BJ (cell line): Measurements from ENCODE around the gene ARPP21. TPM values are rescaled to one million over a fixed set of nuclear protein-coding genes. Genes with fewer than 3 reads are reported as not detected.

Source experiments
- CTCF ChIA-PET: fragments of 350-600 bp; formaldehyde crosslinking; extraction: SDS; loops from one replicate; lab custom pipeline; 2021; ENCODE audit warnings: antibody characterized with exemption, inconsistent platforms; lab: Yijun Ruan, JAX
- POLR2A ChIA-PET: fragments of 300-600 bp; sonication (Branson Sonifier 250); formaldehyde crosslinking; extraction: SDS; loops from one replicate; lab custom pipeline; 2021; ENCODE audit warnings: antibody characterized with exemption; lab: Charles Lee
- DNase-seq: peaks from one replicate; pipeline ENCODE4 v3.0.0-alpha.2; 2011; ENCODE audit warnings: low read depth
- H3K27me3 ChIP-seq: 2 replicates; pipeline ENCODE4 v1.6.0; 2011; ENCODE audit warnings: low read length; ENCODE audit not compliant: control insufficient read depth, insufficient read depth
- H3K36me3 ChIP-seq: 2 replicates; pipeline ENCODE4 v1.5.1; 2011; ENCODE audit warnings: low read length; ENCODE audit not compliant: control insufficient read depth, insufficient read depth
- H3K4me3 ChIP-seq: 2 replicates; pipeline ENCODE4 v1.5.1; 2011; ENCODE audit warnings: low read depth, mild to moderate bottlenecking, control low read depth, low read length
- CTCF ChIP-seq: IDR thresholded peaks from 2 replicates; pipeline ENCODE4 v1.5.1; 2011; ENCODE audit warnings: low read depth, mild to moderate bottlenecking, control low read depth, inconsistent platforms, low read length, moderate library complexity; ENCODE audit not compliant: insufficient read depth
- polyA plus RNA-seq: library from polyadenylated mRNA; depleted of rRNA; stranded (reverse); fragments of >200 nt; gene quantifications from 2 replicates; pipeline ENCODE4 v1.2.3, GENCODE V29; 2011

Gene ARPP21
- polyA plus RNA-seq, 1 experiment: not detected

GRCh38 chr3:35651851-35652250, 12.5 kb downstream of the ARPP21 start:
- no peak for TF ChIP-seq CTCF
- CTCF ChIA-PET: no interaction called here
- no peaks in the 10 kb centered on the region for H3K36me3 ChIP-seq
- no peak overlapping the region for H3K4me3 ChIP-seq
- POLR2A ChIA-PET: no interaction called here
- no peak for DNase-seq
- no peaks in the 10 kb centered on the region for H3K27me3 ChIP-seq

- Histone ChIP-seq H3K4me3 (no peak overlapping the region), H3K27me3 (no peaks in the 10 kb centered on the region), H3K36me3 (no peaks in the 10 kb centered on the region)
- TF ChIP-seq CTCF: no peak
- POLR2A ChIA-PET: no interaction called here
- CTCF ChIA-PET: no interaction called here
- no peak for DNase-seq
These were observed 14.0 kb downstream of the ARPP21 start for GRCh38 chr3:35653347-35653746.

- H3K27me3 ChIP-seq: no peaks in the 10 kb centered on the region
- ChIA-PET CTCF (no interaction called here), POLR2A (no interaction called here)
- H3K36me3 ChIP-seq: no peaks in the 10 kb centered on the region
- no peak for DNase-seq
- no peak for TF ChIP-seq CTCF
- no peak overlapping the region for H3K4me3 ChIP-seq
These were observed 15.2 kb downstream of the ARPP21 start for GRCh38 chr3:35654476-35654875.

GRCh38 chr3:35658686-35659085, 19.4 kb downstream of the ARPP21 start:
- no peak for TF ChIP-seq CTCF
- Histone ChIP-seq H3K27me3 (no peaks in the 10 kb centered on the region), H3K36me3 (no peaks in the 10 kb centered on the region), H3K4me3 (no peak overlapping the region)
- CTCF ChIA-PET: interaction anchor here (0.6 to 1.3 kb wide), 2 partner anchors 11 to 27 kb away, joined by 3 read pairs; no protein-coding TSS in a partner anchor
- no peak for DNase-seq
- POLR2A ChIA-PET: no interaction called here

- Histone ChIP-seq H3K4me3 (no peak overlapping the region), H3K36me3 (no peaks in the 10 kb centered on the region), H3K27me3 (no peaks in the 10 kb centered on the region)
- no peak for DNase-seq
- ChIA-PET CTCF (interaction anchor here (1.3 kb wide), 1 partner anchor 12 kb away, joined by 3 read pairs; no protein-coding TSS in a partner anchor), POLR2A (no interaction called here)
- TF ChIP-seq CTCF: no peak
These were observed 20.4 kb downstream of the ARPP21 start for GRCh38 chr3:35659768-35660167.
